Prostate gland (tissue), 2 donors: ENCODE data around the gene DAZAP1.

Experiments used
- POLR2AphosphoS5 ChIP-seq: sonication (generic); formaldehyde crosslinking; IDR thresholded peaks from one replicate; pipeline ENCODE4 v1.6.1; 2017; ENCODE audit warnings: antibody characterized with exemption
- TF ChIP-seq, protein P1 (sequence below), 4 experiments: fragments of 200-600 bp in 2 of 4; fragments of 450-650 bp in 2 of 4; sonication (generic) in 2 of 4; IDR thresholded peaks; 1 replicate in 3 of 4; 2 replicates in 1 of 4; pipeline ENCODE4 v1.5.1; 2016 to 2019; ENCODE audit warnings: antibody characterized with exemption in 4 of 4, mild to moderate bottlenecking in 2 of 4, moderate library complexity in 2 of 4

DNA sequence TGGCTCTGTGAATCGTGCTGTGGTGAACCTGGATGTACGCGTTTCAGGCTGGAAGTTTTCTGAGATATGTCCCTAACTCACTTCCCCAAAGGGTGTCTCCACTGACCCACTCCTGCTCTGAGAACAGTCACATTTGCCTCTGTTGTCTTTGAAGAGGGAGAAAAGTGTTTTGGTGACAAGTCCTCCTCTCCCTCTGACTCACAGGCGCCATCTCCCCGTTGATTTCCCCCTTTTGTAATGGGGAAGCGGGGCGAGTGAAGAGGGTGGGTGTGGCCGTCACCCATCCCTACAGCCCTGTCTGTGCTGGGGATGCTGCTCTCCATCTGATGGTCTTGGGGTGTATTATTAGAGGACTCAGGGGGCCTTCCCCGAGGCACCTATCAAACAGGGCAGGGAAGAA lies 52.1 kb downstream of the DAZAP1 start:
- no peak for TF ChIP-seq POLR2AphosphoS5
- TF ChIP-seq, protein P1, sequence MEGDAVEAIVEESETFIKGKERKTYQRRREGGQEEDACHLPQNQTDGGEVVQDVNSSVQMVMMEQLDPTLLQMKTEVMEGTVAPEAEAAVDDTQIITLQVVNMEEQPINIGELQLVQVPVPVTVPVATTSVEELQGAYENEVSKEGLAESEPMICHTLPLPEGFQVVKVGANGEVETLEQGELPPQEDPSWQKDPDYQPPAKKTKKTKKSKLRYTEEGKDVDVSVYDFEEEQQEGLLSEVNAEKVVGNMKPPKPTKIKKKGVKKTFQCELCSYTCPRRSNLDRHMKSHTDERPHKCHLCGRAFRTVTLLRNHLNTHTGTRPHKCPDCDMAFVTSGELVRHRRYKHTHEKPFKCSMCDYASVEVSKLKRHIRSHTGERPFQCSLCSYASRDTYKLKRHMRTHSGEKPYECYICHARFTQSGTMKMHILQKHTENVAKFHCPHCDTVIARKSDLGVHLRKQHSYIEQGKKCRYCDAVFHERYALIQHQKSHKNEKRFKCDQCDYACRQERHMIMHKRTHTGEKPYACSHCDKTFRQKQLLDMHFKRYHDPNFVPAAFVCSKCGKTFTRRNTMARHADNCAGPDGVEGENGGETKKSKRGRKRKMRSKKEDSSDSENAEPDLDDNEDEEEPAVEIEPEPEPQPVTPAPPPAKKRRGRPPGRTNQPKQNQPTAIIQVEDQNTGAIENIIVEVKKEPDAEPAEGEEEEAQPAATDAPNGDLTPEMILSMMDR (IDR thresholded peaks at IDR 0.05), result no peak
